ENCODE data around the gene TMEM107.
A peak's percentile ranks its signal among the peaks of the same experiment; 100 is the strongest.
"Not testable (repeated sequence)": the region's sequence is repeated elsewhere in the genome, so short reads cannot be mapped to it uniquely, and the experiment has no call there.

TMEM107 gene

GRCh38 chr17:8189041-8189710 lies 13.0 kb upstream of the TMEM107 start:
- peak; percentile 45 for DNase-seq

DNA sequence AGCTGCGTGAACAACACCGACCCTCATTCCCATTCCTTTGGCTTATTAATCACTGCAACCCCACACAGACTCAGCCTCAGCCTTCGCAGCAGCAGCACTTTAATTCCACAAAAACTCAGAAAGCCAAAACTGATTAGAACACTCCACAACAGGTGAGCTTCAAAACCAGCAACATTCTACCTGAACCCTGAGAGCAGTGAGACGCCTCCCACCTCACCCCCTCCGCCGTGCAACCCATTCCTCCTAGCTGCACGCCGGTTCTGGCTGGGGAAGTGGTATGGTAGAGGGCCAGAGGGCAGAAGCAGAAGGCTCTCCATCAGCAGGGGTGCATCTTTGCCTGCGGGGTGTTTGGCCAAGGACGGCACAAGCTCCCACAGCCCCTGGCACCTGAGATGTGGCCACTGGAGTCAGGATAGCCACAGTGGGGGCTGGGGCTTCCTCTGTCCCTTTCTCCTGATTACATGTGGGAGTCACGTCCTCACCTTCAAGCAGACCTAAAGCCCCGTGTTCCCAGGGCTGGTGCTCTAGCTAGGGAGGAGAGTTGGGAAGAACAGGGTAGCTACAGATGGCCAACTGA lies 12.2 kb upstream of the TMEM107 start:
- DNase-seq, result peak; percentile 24

- peak; percentile 95 for DNase-seq
Measured at GRCh38 chr17:8187517-8188262, 11.5 kb upstream of the TMEM107 start.

- peak; percentile 86 for DNase-seq
Measured at GRCh38 chr17:8186787-8187516, 10.8 kb upstream of the TMEM107 start.

GRCh38 chr17:8186446-8186786 lies 10.2 kb upstream of the TMEM107 start:
- DNase-seq, result no peak

DNA sequence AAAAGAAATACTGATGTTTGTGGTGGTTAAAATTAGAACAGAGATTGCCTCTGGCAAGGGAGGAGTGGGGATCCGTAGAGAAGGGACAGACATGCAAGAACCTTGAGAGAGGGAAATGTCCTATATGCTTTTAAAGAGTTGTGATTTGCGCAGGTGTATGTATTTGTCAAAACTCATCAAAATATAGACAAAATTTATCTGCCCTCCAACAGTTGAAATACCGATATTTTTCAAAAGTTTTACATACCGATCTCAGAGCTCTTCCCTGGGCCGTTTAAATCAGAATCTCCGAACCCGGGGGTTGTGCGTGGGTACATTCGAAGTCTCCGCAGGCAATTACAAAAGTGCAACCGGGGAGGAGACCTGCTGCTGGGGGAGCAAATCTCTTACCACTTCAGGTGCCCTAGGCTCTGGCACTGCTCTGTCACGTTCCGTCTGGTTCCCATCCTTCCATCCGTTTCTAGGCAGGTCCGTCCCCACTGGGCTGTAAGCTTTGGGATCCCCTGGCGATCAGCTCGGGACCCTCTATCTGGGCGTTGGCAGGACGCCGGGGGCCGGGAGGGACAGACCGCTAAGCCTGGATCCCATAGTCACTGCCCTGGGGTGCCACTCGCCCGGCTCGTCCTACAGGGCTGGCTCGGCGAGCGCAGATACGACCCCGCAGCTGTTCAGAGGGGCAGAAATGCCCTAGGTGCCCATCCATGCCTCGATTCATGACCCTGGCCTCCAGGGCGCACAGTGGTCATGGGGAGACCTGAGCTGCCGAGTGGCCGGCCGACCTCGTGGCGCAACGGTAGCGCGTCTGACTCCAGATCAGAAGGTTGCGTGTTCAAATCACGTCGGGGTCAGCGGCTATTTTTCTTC lies 9.6 kb upstream of the TMEM107 start:
- DNase-seq, result peak; percentile 76

- no peak for DNase-seq
Measured at GRCh38 chr17:8176998-8177731, 985 bp upstream of the TMEM107 start.

- peak; percentile 29 for DNase-seq
Measured at GRCh38 chr17:8175795-8176196, 384 bp downstream of the TMEM107 start.

DNA sequence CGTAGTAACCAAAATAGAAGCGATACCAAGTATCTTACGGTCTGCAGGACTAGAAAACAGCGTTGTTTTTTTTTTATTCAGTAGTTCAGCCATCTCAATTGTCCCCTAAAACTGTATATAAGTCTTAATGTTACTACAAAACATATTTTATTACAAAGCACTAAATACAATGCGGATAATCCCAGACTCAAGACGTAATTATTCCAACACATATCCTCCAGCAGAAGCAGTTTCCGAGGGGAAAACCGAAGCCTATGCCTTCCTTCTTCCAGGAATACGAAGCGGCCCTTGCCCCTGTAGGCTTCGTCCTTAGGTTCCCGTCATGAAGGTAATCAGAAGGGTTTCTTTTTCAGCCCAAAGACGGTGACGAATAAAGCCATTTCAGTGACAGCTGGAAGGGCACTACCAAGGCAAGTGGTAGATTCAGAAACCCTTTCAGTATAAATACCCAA lies 2.3 kb downstream of the TMEM107 start:
- DNase-seq, result no peak

DNA sequence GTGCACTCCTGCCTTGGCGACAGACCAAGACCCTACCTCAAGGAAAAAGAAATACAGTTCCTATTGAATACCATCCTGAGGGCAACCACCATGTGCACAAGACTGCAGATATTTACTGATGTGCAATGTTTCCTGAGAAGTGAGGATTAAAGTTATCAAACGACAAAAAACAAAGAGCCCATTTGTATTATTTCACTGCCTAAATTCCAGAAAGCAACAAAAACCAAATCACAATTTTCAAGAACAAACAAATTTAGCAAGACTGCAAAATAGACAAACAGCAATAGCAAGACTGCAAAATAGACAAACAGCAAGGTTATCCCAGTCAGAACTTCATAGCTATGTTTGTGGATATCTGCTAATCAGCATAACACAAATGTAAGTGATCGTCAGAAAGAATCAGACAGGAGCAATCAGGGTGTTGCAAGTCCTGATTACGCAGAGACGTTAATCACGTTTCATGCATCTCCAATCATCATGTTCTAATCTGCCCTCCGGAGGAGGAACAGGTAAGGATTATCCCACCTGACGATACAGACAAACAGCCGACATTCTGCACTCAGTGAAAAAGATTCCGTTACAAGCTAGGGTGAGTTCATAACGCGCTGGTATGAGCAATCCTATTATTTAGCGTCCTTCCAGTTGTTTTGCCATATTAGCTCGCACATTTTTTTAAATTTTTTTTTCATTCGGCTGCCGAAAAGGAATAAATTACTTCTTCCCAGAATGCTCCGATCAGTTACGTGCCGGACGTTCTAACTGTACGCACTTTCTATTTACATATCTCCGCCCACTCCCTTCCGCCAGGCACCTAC lies 2.9 kb downstream of the TMEM107 start:
- DNase-seq, result peak; percentile 83

DNA sequence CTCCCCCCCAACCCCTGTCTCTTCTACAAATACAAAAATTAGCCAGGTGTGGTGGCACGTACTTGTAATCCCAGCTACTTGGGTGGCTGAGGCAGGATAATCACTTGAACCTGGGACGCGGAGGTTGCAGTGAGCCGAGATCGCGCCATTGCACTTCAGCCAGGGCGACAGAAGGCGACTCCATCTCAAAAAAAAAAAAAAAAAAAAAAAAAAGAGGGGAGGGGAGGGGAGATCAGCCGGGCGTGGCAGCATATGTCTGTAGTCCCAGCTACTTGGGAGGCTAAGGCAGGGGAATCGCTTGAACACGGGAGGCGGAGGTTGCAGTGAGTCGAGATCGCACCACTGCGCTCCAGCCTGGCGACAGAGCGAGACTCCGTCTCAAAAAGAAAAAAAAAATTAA lies 6.0 kb downstream of the TMEM107 start:
- DNase-seq, result not testable (repeated sequence)

- no peak for DNase-seq
Measured at GRCh38 chr17:8167526-8167925, 8.7 kb downstream of the TMEM107 start.

DNA sequence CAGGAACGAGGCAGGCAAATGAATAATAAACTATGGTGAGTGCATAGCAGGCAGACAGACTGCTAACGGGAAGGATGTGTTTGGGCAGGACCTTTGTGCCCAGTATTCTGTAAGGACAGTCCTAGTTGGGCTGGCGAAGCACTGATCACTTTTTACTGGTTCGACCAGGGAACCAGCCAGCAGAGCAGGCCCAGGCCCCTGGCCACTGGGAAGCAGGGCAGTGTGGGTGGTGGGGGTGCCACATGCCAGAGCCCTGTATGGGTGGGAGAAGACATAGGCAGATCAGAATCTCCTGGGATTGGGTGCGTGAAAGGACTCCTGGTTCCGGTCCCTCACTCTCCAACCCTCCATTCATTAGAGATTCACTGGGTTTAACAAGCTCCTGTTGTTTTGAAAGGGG lies 9.4 kb downstream of the TMEM107 start:
- no peak for DNase-seq

DNA sequence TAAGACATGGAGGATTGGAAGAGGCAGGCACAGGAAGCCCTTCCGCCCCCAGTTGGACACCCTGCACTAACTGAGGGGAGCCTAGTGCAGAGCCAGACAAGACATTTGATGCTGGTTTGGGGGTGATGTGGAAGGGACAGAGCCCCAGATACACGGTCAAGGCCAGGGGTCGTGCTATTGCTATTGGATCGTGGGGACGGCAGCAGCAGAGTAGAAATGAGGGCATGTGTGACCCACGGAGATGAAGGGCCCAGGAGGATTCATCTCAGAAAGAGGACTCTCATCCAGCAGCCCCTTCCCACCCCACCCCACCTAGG lies 11.4 kb downstream of the TMEM107 start:
- no peak for DNase-seq

- no peak for DNase-seq
Measured at GRCh38 chr17:8163978-8164814, 12.0 kb downstream of the TMEM107 start.

GRCh38 chr17:8162997-8163977 lies 12.9 kb downstream of the TMEM107 start:
- no peak for DNase-seq

DNA sequence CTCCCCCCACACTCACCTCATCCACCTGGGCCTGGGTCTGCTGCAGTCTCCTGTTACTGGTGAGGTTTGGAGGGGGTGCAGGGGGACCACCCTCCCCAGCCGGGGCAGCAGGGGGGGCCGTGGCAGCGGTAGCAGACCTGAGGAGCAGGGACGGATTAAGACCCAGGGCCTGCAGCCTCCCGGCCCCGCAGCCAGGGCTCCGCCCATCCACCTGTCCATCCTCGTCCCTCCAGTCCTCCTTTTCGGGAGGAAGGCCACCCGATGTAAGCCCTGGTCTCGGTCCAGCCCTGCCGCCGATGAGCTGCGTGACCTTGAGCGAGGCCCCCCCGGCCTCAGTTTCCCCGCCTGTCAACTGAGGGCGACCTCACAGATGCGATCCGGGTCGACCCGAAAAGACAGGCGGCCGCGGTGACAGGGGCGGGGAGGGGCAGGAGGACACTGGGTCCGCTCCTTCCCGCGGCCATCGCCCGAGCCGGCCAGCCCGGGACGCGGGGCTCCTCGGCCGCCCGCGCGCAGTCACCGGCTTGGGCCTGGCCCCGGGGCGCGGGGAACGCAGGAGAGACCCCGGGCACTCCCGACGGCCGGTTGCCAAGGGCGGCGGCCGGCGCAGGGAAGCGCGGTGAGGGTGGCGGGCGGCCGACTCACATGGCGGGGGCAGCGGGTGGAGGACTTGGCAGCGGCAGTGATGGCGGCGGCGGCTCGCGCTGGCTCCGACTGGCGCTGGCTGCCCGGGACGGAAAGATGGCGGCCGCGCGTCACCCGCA lies 13.8 kb downstream of the TMEM107 start, which contains the start of gene VAMP2:
TSS of gene VAMP2 (minus strand) at position 716 of the 764 bp plus-strand sequence. CDS start at position 647, 69 bp downstream.
- DNase-seq, result peak; percentile 69

All from RPMI8226 (cell line).